Superior temporal gyrus (tissue), 1 donor: ENCODE data around the gene MVB12B.
A peak's percentile ranks its signal among the peaks of the same experiment; 100 is the strongest.

Experiments
- DNase-seq: peaks from one replicate; pipeline ENCODE4 v3.0.0-alpha.2; 2016; ENCODE audit errors: extremely low spot score

MVB12B gene

DNA sequence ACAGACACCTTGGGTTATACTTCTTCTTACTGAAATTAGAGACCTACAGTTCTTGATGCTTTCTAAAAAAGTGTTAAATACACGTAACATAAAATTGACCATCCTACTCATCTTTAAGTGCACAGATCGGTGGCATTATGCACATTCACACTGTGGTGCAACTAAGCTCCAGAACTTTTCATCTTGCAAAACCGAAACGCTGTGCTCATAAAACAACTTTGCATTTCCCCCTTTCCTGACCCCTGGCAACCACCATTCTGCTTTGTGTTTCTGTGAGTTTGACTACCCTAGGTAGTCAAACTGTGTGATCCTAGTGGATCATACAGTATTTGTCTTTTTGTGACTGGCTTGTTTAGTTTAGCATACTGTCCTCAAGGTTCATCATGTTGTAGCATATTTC is 3.9 kb downstream of the MVB12B start:
- DNase-seq: no peak

DNA sequence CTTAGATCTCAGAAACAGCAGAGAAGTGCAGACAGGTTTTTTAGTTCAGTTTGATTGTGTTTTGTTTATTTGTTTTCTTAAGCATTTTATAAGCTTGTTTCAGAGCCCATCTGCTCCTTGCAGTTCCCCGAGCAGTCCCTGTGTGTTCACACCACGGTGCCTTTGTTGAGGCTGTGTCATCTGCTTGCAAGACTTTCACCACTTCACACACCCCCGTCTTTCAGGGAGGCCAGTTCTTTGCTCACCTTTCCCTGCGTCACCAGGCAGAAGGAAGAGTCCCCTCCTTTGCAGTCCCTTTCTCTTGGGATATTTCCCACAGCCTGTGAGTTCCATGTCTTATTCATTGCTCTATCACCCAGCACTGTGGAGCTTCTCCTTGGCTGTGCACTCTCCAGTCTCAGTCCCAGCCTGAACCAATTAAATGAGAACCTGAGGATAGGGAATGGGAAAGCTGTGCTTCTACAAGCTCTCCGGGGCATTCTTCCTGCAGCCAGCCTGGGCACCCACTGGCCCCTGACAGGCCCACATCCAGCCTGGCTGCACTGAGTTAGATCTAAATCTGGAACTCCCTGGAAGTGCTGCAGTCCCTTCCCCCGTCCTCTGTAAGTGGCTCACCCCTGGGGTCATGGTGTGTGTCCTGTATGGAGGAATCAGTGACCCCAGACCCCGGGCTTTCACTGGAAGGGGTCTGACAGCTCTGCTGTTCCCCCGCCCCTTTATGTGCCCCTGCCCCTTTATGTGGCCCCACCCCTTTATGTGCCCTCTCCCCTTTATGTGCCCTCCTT is 5.5 kb downstream of the MVB12B start:
- DNase-seq: no peak

DNA sequence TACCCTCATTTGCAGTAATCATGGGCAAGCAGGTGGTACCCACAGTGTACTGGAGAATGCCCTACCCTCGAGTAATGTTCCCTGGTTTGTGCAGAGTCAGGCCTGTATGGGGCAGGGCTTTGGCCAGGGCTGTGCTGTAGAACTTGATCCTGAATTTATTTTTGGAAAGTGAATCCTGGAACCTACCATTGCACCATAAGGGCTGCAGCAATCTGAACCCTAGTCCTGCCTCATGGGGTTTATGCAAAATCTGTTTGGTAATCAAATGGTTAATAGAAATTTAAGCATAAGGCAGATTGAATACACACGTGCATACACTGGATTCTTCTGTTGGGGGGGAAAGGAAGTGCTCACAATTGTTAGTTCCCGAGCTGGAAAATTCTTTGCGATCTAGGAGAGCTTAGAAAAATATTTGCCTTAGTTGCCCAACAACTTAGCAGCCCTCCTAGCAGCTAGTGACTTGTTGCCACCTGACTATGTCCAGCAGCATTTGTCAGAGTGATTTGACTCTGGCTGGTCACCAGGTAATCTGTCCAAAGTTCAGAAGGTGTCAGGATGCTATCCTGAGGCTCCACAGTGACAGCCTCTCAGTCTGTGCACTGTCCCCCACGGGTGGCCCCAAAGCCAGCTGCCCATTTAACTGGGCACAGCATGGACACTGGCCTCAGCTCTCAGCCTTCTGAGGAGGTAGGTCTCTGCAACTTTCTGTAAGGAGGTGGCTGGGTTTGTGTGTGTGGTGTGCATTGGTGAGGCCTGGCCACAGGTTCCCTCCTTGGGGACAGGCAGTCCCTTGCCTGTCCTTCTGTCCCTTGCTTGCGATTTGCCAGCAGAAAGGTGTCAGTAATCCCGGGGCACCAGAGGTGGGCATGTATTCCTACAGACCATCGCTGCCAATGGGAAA is 8.3 kb downstream of the MVB12B start:
- DNase-seq: no peak

DNA sequence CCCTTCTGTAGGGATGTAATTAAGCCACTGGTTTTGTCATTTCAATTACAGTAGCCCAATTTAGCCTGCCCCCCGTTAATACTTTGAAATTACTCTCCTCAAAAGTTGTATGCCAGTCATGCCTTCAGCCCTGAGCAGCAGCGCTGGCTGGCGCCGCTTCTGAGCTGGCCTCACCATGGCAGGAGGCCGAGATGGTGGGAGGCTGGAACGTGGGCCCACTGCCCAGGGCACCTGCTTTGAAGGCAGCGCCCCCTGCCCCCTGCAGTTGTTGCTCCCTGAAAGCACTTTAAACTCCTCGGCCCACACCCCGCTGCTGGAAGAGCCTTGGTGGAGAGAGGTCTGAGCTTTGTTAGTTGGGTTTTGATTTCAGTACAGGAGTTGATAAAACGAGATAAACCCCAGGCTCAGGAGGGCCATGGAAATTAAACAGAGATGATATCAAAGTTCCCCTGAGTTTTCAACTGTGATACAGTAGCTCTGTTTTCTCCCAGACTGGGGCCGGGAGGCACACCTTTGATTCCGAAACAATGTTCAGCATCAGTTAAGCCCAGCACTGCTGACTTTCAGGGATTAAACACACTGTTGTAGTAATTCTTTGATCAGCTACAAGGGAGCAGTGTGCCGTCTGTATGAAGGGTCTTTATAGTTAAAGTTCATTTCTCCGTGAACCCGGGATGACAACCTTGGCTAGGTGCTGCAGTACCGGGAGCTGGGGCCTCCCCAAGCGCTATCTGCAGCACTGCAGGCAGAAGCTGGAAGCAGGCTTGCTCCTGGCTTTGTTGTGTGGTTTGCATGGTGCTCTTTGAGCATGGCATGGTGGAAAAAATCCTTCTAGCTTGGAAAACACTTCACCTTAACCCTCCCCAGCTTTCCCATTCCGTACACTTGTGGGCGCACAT is 9.5 kb downstream of the MVB12B start:
- no peak for DNase-seq

DNA sequence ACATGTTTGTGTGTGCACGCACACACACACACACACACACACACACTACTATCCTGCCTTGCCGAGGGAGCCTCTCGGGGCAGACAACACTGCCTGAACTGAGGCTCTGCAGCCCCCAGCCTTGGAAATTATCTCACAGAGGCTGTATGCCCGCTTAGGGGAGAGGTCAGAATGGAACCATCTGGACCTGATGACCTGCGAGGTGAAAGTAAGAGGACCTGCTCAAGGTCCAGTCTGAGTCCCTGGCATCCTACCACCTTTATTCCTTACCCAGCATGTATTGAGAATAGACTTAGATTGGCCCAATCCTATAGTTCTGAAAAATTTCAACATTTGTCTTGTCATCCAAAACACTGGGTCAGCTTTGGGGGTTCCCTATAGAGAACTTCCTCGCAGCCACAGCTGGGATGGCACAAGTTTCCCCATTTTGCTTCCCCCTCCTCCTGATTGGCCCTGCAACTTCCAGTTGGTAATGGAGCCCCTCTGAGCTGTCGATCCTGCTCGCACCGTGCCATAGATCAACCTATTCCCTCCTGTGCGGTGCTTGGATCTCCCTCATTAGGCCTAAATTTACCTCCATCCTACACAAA is 10.2 kb downstream of the MVB12B start:
- no peak for DNase-seq

DNA sequence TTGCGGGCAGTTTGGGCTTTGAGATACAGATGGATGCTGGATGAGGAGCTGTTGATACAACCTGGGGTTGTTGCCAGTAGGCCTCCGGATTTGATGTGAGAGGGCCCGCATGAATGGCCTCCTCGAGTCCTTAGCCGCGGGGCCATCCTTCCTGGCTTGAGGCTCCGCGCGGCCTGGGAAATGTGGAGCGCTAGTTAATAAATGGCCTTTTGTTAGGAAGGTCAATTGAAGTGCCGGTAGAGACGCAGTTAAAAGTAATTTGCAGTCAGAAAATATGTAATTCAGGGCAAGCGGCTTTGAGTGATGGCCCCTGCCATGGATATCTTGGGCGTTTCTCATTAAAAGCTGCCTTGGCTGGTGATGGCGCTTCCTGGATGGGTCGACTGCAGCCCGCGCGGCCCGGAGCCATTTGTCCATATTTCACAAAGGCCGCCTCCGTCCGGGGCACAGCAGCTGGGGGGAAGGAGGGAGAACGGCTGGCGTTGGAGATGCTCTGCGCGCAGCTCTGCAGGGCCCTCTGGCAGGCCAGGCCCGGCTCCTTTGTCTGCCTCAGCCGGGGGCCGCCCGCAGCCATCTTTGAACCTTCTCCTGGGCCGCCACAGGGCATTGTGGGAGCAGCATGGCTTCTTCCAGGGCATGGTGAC is 11.2 kb downstream of the MVB12B start:
- DNase-seq: peak; percentile 85

DNA sequence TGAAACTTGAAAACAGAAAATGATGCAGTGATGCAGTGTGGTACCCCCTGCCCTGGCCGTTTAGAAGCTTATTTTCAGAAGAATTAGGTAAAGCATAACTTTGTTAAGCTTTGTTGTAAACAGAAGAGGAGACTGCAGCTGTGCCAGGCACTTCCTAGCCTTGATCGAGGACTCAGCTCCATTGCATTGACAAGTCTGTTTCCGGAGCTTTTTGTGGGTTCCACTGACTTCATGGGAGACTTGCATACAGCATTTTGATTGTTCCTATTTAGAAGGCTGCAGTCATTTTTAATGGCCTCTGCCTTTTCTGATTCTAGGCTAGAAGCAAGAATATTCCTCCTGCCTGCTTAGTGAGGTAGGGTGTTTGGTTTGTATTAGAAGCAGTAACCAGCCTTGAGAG is 12.3 kb downstream of the MVB12B start:
- DNase-seq: peak; percentile 65

DNA sequence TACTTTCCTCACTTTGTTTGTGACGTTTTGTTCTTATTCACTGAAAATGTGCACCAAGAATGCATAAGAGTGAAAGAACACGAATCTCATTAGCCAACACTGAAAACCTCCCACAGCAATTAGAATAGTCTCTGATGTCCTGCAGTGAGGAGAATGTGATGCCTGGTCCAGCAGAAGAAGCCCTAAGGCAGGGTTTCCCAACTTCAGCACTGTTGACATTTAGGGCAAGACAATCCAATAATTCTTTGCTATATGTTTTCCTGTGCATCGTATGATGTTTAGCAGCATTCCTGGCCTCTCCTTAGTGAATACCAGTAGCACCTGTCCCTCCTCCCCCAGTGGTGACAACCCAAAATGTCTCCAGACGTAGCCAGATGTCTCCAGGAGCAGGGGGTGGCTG is 14.8 kb downstream of the MVB12B start:
- DNase-seq: no peak

DNA sequence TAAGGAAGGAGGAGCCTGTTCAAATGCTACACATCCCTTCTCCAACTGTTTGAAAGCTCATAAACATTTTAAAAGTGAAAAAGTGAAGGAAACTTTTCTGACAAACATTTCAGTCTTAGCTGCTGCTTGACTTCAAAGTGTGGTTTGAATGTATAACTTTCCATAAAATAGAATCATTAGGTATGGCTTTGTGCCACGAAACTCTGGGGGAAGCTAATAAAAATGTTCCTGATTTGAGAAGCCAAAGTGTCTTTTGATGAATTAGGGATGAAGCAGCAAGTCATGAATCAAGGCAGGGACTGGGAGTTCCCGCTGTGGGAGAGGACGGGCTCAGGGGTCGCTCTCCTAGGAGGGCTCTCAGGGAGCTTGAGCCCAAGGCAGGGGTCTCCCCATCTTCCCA is 15.3 kb downstream of the MVB12B start:
- DNase-seq: no peak

DNA sequence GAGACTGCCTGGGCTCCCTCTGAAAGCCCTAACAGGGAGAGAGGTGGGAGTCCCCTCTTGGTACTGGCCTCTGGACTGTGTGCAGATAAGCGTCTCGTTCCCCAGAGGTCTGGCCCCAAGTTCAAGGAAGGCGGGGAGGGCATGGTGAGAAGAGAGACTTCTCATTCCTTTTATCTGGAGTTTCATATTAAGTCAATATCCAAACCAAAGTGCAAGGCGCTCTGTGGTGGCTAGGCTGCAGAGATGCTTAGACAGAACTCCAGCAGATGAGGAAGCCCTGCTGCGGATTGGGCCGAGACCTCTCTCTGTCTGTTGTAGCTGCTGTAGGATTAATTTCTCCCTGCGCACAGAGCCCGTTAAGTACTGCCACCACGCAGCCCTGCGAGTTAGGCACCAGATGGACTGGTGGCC is 16.0 kb downstream of the MVB12B start:
- DNase-seq: no peak

DNA sequence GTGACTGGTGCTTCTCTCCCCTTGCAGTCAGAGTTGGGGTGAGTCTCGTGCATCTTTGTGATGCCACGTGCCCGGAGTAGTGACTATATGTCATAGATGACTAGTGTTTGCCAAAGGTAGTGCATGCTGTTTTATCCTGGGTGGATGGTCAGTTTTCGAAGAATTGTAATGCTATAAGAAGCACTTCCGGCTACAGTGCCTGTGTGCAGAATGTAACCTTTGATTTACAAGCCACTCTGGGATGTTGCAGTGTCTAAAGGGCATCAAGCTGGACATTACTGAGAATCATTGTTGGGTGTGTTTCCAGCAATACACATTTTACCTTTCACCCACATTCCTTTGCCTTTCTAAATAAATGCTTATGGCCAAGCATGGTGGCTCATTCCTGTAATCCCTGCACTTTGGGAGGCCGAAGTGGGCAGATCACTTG is 16.7 kb downstream of the MVB12B start:
- no peak for DNase-seq

DNA sequence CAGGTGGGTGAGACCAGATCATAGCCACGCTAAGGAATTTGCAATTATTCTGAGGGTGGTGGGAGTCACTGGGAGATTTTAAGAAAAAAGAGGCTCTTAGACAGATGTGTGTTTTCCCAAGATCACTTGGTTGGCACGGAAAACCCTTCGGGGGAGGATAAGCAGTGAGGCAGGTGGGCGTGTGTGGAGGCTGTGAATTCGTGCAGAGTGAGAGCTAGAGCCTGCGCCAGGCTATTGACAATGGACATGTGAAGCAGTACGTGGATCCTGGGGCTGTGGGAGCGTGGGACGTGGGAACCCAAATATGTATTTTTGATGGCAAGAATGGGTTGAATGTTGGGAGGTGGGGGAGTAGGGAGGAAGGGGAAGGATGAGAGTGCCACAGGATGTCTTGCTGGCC is 19.4 kb downstream of the MVB12B start:
- DNase-seq: no peak

DNA sequence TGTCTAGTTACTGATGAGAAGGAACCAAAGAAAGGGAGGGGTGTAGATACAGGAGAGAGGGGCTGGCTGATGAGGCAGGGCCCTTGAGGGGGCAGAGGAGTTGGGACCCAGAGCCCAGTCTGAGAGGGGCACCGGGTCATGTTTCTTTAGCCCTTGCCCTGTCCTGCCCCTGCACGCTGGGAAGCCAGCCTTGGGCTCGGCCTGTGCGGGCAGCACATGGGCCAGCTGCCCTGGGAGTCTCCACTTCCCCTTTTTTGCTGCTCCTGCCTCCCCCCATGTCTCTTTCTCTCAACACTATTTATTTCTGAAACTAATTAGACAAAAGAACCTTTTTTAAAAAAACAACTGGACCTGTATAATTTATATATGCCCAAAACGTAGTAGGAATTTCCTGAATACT is 20.5 kb downstream of the MVB12B start:
- no peak for DNase-seq

DNA sequence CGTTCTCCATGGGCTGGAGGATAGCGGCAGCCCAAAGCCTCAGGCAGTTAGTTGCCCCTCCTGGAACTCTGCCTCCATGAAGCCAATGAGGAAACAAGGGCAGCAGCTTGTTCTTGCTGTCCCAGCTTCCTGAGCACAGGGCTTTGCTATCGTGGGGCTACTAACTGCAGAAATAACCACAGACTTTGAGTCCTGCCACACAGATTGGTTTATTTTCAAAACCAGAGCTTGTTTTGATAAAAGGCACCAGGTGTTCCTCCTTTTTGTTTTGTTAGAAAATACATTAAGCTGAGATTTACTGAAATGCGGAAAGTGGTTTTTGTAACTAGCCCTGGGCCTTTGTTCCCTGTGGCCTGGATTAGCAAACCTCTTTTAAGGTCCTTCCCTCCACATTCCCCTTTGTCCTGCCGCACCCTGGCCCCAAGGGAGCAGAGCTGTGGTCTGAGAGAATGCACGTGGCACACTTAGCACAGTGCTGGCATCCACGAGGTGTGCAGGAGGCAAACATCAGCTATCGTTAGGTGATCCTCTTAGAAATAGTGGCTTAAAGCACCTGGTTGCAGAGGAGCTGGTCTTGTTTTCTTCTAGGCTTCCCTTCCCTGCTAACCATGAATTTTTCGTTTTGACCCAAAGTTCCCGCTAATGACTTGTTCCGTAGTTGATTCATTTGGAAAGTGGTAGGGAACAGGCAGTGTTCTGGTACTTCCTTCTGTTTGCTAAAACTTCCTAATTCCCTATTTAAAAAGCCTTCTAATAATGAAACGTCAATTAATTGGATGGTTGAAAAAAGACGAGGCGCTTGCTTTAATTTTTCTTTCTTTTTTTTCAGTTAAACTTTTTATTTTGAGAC is 21.5 kb downstream of the MVB12B start:
- DNase-seq: peak; percentile 53

DNA sequence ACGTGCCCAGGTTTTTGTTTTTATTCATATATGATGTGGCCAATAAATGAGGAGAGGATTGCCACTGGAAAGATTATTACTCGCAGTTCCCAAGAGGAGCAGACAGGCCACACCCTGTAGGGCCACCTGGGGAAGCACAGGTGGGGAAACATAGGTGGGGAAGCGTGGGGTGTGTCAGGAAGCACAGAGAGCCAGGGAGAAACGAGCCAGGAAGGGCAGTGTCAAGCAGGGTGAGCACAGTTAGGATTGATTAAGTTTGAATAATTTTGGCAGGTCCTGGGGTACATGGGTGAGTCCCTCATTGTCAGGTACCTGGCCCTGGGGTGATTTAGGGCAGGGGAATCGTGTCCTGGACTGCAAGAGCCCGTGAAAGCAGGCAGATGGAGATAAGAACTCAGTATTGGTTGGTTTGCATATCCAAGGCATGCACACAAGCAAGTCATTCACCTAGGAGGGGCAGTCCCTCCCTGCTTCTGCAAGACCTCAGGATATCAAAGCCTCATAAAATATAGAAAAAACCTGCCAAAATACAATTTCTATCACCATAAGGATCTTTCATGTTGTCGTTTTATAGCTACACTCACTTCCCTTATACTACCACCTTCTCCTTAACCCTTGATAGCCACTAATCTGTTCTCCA is 22.4 kb downstream of the MVB12B start:
- DNase-seq: no peak

DNA sequence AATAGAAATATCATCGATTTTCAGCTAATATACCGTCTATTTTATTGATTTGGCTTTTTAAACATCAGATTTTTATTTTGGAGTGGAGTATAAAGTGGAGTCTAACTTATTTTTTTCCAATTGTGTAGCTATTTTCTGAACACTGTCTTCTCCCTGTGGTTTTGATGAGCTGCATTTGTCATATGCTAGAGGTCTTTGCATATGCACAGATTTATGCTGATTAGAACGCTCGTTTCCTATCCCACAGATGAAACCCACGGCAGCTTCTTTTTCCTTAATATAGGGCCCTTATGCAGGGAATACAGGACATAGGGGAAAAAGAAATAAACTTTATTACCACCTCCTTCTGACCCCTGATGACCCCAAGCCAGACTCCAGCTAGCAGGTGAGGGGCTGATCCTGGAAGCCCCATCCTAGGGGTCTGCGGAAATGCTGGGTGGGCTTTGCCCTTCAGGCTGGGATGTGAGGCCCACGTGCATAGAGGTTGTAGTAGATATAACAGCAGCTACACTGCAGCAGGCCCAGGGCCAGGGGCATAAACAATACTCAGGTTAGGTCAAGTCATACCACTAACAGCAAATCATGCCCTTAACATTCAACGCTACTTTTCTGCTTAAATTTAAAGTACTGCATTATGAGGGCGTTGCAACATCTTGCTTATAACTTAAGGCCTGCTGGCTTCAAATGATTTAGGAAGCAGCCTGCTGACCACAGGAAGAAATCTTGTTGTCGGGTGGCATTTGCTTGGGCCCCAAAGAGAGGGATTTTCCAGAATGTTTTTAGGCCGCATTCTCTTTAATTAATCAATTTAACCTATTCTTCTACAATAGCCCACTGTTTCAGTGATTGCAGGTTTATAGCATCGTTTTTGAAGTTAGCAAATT is 28.5 kb downstream of the MVB12B start:
- peak; percentile 19 for DNase-seq

DNA sequence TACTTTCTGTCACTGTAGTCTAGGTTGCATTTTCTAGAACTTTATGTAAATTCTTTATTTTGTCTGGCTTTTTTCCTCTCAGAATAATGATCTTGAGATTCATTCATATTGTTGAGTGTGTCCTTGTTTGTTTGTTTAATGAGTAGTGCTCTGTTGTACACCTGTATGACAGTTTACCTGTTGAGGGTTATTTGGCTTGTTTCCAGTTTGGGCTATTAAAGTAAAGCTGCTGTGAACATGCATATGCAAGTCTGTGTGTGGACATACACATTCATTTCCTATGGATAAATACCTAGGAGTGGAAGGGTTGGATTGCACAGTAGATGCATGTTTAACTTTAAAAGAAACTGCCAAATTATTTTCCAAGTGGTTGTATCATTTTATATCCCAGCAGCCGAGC is 30.4 kb downstream of the MVB12B start:
- no peak for DNase-seq

DNA sequence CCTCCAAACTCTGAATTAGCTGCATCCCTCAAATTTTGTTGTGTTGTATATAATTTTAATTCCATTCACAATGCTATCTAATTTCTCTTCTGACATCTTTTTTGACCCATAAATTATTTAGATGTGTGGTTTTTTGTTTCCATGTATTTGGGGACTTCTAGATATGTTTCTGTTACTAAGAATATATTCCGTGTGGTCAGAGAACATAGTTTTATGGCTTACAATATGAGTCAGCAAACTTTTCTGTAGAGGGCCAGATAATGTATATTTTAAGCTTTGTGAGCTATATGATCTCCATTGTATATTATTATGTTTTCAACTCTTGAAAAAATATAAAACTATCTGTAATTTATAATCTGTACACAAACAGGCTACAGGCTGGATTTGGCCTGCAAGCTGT is 33.4 kb downstream of the MVB12B start:
- no peak for DNase-seq

DNA sequence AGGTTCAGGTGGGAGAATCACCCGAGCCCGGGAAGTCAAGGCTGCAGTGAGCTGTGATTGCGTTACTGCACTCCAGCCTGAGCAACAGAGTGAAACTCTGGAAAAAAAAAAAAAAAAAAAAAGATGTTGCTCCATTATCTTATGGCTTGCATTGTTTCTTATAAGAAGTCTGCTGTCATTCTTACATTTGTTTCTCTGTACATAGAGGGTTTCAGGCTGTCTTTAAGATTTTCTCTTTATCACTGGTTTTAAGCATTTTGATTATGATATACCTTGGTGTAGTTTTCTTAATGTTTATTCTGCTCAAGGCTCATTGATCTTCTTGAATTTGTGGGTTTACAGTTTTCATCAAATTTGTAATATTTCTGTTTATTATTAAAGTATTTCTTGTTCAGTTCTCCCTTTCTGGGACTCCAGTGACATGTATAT is 35.2 kb downstream of the MVB12B start:
- DNase-seq: no peak
